Common myeloid progenitor, CD34-positive (primary cell): Measurements from ENCODE around the gene BMF.

Experiments
- CTCF ChIA-PET: fragments of 350-600 bp; sonication (Branson Sonifier 250); formaldehyde crosslinking; loops from one replicate; lab custom pipeline; 2021; ENCODE audit warnings: antibody characterized with exemption; lab: Charles Lee
- POLR2A ChIA-PET: fragments of 350-600 bp; sonication (Branson Sonifier 250); formaldehyde crosslinking; loops from one replicate; lab custom pipeline; 2021; ENCODE audit warnings: antibody characterized with exemption; lab: Charles Lee
- DNase-seq, 3 donors: peaks; one replicate each; pipeline versions ENCODE4 v3.0.0 to v3.0.0-alpha.2; 2013
- H3K27ac ChIP-seq, 2 experiments: 1 replicate in 1 of 2; 2 replicates in 1 of 2; pipeline ENCODE4 v1.7.0; 2013; ENCODE audit warnings: inconsistent platforms in 2 of 2, low read length in 2 of 2, mild to moderate bottlenecking in 2 of 2, low read depth in 1 of 2, moderate library complexity in 1 of 2; ENCODE audit not compliant: severe bottlenecking in 2 of 2, insufficient read depth in 1 of 2, poor library complexity in 1 of 2
- H3K27me3 ChIP-seq, 5 experiments: replicated peaks in 2 of 5; 1 replicate in 3 of 5; 2 replicates in 2 of 5; pipeline versions ENCODE4 v1.6.1 to v1.7.0; 2013; ENCODE audit warnings: low read length in 4 of 5, mild to moderate bottlenecking in 2 of 5, moderate library complexity in 2 of 5, inconsistent platforms in 1 of 5; ENCODE audit not compliant: insufficient read depth in 5 of 5, control insufficient read depth in 4 of 5
- H3K36me3 ChIP-seq, 4 experiments: 1 replicate in 2 of 4; 2 replicates in 2 of 4; pipeline versions ENCODE4 v1.6.1 to v1.7.0; 2013; ENCODE audit warnings: low read length in 3 of 4, control low read depth in 1 of 4, mild to moderate bottlenecking in 1 of 4; ENCODE audit not compliant: control insufficient read depth in 4 of 4, insufficient read depth in 4 of 4
- H3K4me1 ChIP-seq, 4 experiments: 1 replicate in 3 of 4; 2 replicates in 1 of 4; pipeline versions ENCODE4 v1.6.1 to v1.7.1; 2013; ENCODE audit warnings: low read length in 3 of 4, mild to moderate bottlenecking in 3 of 4, control low read depth in 1 of 4, inconsistent platforms in 1 of 4, moderate library complexity in 1 of 4; ENCODE audit not compliant: control insufficient read depth in 4 of 4, insufficient read depth in 4 of 4; ENCODE audit errors: control extremely low read depth in 1 of 4
- H3K4me3 ChIP-seq, 7 experiments: 1 replicate in 4 of 7; 2 replicates in 3 of 7; pipeline versions ENCODE4 v1.5.1 to v1.7.0; 2013; ENCODE audit warnings: mild to moderate bottlenecking in 7 of 7, low read length in 6 of 7, moderate library complexity in 6 of 7, inconsistent platforms in 2 of 7, low read depth in 2 of 7, control low read depth in 1 of 7; ENCODE audit not compliant: insufficient read depth in 4 of 7, control insufficient read depth in 1 of 7; ENCODE audit errors: extremely low read depth in 1 of 7
- H3K9me3 ChIP-seq, 5 experiments: 1 replicate in 4 of 5; 2 replicates in 1 of 5; pipeline versions ENCODE4 v1.6.1 to v1.7.1; 2013; ENCODE audit warnings: low read length in 4 of 5, mild to moderate bottlenecking in 2 of 5, inconsistent platforms in 1 of 5, low read depth in 1 of 5, moderate library complexity in 1 of 5; ENCODE audit not compliant: control insufficient read depth in 4 of 5, insufficient read depth in 2 of 5; ENCODE audit errors: control extremely low read depth in 1 of 5
- WGBS: methylation state at CpG from one replicate; pipeline ENCODE4 v1.1.5; 2013; ENCODE audit not compliant: insufficient coverage; 5-methylcytosine and 5-hydroxymethylcytosine counted together

BMF gene

DNA sequence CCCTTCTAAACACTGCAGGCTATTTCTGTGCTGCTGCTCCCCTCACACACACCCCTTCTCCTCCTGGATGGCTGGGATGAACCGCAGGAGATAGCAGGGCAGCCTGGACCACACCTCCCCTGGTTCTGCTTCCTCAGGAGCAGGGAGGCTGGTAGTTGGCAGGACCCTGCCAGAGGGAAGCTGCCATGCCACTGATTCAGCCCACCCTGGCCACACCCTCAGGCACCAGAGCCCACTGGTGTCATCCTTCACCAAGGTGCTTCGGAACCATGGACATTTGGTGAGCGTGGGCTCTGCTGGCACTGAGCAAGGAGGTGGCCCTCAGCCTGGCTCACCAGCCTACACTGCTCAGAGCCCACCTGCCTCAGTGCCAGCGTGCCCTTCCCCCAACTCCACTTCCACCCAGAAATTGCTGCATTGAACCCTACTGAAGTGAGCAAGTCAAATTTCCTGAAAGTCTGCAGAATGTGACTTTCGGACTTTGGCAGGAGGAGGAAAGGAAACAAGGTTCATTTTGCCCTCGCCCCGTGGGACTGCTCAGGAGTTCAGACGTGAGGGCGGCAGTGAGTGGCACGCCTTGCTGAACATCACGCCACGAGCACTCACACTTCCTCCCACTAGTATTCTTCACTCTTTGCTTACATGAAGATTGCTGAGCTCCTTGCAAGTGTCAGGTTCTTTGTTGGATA, 26.3 kb downstream of the BMF start:
- Histone ChIP-seq H3K27ac (peak overlapping the region in 1 of 2 experiments; percentile 79), H3K9me3 (no peaks in the 10 kb centered on the region), H3K4me3 (peak overlapping the region in 3 of 7 experiments; percentile 14 to 70 (median 53)), H3K27me3 (no peaks in the 10 kb centered on the region), H3K4me1 (peaks cover 7 to 42% (median 24%) of the 10 kb centered on the region in 4 experiments), H3K36me3 (no peaks in the 10 kb centered on the region)
- ChIA-PET CTCF (interaction anchor here (1.0 to 3.6 kb wide), 7 partner anchors 9 to 35 kb away, joined by 3 to 15 read pairs (median 4); no protein-coding TSS in a partner anchor), POLR2A (interaction anchor here (0.8 to 1.5 kb wide), 2 partner anchors 15 to 35 kb away, joined by 3 to 8 read pairs; no protein-coding TSS in a partner anchor)
- no peak for DNase-seq
- WGBS, result 93% methylated on average over 4 of the region's 12 CpGs

DNA sequence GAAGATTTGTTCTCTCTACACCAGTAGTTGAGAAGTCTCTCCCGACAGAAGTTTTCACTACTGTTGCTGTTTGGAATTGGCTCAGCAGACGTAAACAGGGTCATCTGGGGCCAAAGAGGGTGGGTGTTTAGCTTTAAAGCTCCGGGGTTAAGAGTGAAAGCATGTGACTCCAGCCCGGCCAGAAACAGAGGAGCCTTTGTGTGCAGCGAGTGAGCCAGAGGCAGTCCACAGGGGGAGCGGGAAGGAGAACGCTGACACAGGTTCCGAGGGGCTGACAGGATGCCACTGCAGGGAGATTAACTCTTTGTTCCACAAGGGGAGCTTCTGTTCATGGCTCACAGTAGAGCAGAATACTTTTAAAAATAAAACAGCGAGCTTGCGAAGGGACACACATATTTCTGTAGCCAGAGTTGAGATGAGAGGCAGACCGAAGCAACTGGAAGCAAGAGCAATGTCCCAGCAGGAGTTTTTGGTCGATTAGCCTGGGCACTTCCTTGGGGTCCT, 26.9 kb downstream of the BMF start:
- H3K4me1 ChIP-seq, result peaks cover 7 to 42% (median 24%) of the 10 kb centered on the region in 4 experiments
- H3K9me3 ChIP-seq, result no peaks in the 10 kb centered on the region
- H3K27ac ChIP-seq, result peak overlapping the region; percentile 42 to 79
- peak overlapping the region in 6 of 7 experiments; percentile 14 to 70 (median 50) for H3K4me3 ChIP-seq
- no peaks in the 10 kb centered on the region for H3K27me3 ChIP-seq
- ChIA-PET CTCF (interaction anchor here (1.0 to 3.6 kb wide), 6 partner anchors 9 to 34 kb away, joined by 3 to 15 read pairs (median 4); no protein-coding TSS in a partner anchor), POLR2A (interaction anchor here (0.8 to 1.5 kb wide), 2 partner anchors 16 to 34 kb away, joined by 3 to 8 read pairs; no protein-coding TSS in a partner anchor)
- peak; percentile 58 to 73 (median 61) for DNase-seq
- H3K36me3 ChIP-seq, result no peaks in the 10 kb centered on the region
- 17% methylated on average over 12 of the region's 12 CpGs for WGBS

DNA sequence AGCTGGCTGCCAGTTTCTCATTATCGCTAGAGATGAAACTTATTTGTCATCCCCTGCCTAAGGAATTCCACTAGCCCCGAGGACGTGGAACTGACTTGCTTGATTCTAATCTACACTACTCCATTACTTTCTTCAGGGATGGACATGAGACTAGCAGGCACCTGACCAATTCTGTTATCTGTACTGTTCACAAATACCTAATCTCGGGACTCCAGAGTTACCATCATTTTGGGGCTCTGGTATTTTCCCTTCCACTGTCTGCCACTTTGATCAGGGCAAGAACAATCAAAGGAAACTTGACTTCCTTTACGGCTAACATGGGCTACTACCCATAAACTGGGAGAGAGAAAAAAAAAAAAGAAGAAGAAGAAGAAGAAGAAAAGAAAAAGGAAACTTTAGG, 27.8 kb downstream of the BMF start:
- no peak for DNase-seq
- Histone ChIP-seq H3K27ac (peak overlapping the region; percentile 42 to 79), H3K4me1 (peaks cover 7 to 46% (median 24%) of the 10 kb centered on the region in 4 experiments), H3K27me3 (no peaks in the 10 kb centered on the region), H3K36me3 (no peaks in the 10 kb centered on the region), H3K4me3 (peak overlapping the region in 4 of 7 experiments; percentile 25 to 70 (median 46)), H3K9me3 (no peaks in the 10 kb centered on the region)
- 8% methylated on average over 3 of the region's 5 CpGs for WGBS
- POLR2A ChIA-PET, result interaction anchor here (0.5 to 1.5 kb wide), 2 partner anchors 11 to 17 kb away, joined by 3 to 8 read pairs; no protein-coding TSS in a partner anchor
- CTCF ChIA-PET, result interaction anchor here (1.4 kb wide), 1 partner anchor 25 kb away, joined by 4 read pairs; no protein-coding TSS in a partner anchor

DNA sequence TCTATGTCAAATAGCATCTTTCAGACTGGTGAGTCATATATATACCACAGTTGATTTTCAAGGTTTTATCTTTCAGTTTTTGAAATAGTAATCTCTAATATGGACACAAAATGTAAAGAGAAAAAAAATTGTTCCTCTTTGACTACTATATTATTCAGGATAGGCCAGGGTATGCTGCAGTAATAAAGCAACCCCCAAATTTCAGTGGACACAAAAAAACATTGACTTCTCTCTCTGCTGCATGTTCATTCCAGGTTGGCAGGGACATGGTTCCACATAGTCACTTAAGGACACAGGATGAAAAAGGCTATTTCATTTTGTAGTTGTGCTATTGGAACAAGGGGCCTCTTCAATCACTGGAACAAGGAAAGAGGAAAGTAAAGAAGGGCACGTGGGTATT, 28.6 kb downstream of the BMF start:
- Histone ChIP-seq H3K36me3 (no peaks in the 10 kb centered on the region), H3K4me1 (peaks cover 7 to 54% (median 31%) of the 10 kb centered on the region in 4 experiments), H3K27ac (no peak overlapping the region), H3K9me3 (no peaks in the 10 kb centered on the region), H3K27me3 (no peaks in the 10 kb centered on the region), H3K4me3 (no peak overlapping the region)
- WGBS, result no CpG with 5 or more reads among the region's 1 CpG
- POLR2A ChIA-PET, result no interaction called here
- DNase-seq, result no peak
- CTCF ChIA-PET, result interaction anchor here (1.7 kb wide), 1 partner anchor 18 kb away, joined by 6 read pairs; no protein-coding TSS in a partner anchor

DNA sequence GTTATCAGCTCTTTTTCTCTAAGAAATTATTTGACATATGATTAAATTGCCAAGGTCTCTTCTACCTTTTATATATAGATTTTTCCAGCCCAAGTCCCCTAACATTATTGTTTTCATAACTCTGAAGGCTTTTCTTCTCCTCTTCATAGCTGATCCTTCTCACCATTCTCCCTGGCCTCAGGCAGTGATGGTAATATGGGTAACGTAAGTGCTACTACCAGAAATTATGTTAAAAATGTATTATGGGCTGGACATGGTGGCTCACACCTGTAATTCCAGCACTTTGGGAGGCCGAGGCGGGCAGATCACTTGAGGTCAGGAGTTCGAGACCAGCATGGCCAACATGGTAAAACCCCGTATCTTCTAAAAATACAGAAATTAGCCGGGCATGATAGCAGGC, 29.2 kb downstream of the BMF start:
- no peak for DNase-seq
- Histone ChIP-seq H3K27ac (no peak overlapping the region), H3K9me3 (no peaks in the 10 kb centered on the region), H3K4me1 (peaks cover 7 to 51% (median 34%) of the 10 kb centered on the region in 4 experiments), H3K27me3 (no peaks in the 10 kb centered on the region), H3K36me3 (no peaks in the 10 kb centered on the region), H3K4me3 (no peak overlapping the region)
- CTCF ChIA-PET, result interaction anchor here (1.0 to 1.7 kb wide), 6 partner anchors 9 to 27 kb away, joined by 3 to 6 read pairs (median 4); no protein-coding TSS in a partner anchor
- no CpG with 5 or more reads among the region's 6 CpGs for WGBS
- POLR2A ChIA-PET, result no interaction called here

DNA sequence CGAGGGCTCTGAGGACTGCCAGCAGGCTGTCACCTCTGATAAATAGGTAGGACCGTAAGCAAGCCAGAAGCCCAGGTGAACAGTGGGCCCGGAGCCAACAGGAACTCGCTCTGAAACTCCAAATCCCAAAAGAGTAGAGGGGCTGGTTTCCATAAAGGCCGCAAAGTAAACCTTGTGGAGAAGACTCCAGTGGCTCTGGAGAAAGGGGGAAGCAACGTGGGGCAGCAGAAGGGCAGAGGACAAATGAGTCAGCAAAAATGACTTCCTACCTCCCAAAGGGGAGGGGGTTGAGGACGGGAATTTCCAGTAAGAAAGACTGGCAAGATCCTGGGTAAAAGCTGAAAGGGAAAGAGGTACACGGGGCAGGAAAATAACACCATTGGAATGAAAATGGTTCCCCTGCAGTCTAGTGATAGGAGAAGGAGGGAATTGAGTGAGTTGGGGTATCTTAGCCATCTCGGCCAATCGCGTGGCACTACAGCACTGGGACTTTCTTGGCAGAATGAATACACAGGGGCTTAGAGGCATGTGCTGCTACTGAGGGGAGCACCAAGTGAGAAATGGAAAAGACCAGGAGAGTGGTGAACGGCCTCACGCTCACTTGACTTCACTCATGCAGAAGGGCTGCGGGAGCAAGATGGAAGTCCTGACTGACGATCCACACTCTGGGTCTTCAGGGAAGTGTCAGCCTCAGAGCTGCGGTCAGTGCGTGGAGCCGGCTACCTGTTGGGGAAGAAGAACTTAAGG, 33.2 kb downstream of the BMF start:
- ChIA-PET POLR2A (interaction anchor here (0.6 kb wide), 1 partner anchor 40 kb away, joined by 4 read pairs; no protein-coding TSS in a partner anchor), CTCF (interaction anchor here (1.6 to 2.5 kb wide), 2 partner anchors 26 to 31 kb away, joined by 4 to 19 read pairs; no protein-coding TSS in a partner anchor)
- Histone ChIP-seq H3K27me3 (no peaks in the 10 kb centered on the region), H3K27ac (no peak overlapping the region), H3K4me1 (peaks cover 0 to 22% (median 18%) of the 10 kb centered on the region in 4 experiments), H3K4me3 (no peak overlapping the region), H3K9me3 (no peaks in the 10 kb centered on the region), H3K36me3 (no peaks in the 10 kb centered on the region)
- DNase-seq, result peak in 2 of 3 donors; percentile 42 to 46
- WGBS, result 66% methylated on average over 16 of the region's 18 CpGs
